ENCODE data around the gene SMC6.

DNA sequence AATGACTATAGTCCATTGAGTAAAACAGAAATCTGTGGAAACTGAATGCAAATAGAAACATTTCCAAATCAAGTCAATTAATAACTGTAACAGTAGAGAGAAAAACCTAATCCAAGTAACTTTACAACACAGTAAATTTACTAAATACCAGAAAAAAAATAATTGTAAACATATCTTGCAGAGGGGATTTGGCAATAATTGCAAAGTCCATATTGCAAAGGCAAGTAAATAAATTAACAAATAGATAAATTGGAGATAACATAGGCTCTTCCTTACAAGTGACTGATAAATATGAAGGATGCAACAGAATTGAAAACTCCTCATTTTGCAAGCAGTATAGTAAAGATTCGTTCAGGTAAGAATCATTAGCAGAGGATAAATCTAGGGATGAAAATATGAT is 65.0 kb downstream of the SMC6 start:
- TF ChIP-seq, protein P1, sequence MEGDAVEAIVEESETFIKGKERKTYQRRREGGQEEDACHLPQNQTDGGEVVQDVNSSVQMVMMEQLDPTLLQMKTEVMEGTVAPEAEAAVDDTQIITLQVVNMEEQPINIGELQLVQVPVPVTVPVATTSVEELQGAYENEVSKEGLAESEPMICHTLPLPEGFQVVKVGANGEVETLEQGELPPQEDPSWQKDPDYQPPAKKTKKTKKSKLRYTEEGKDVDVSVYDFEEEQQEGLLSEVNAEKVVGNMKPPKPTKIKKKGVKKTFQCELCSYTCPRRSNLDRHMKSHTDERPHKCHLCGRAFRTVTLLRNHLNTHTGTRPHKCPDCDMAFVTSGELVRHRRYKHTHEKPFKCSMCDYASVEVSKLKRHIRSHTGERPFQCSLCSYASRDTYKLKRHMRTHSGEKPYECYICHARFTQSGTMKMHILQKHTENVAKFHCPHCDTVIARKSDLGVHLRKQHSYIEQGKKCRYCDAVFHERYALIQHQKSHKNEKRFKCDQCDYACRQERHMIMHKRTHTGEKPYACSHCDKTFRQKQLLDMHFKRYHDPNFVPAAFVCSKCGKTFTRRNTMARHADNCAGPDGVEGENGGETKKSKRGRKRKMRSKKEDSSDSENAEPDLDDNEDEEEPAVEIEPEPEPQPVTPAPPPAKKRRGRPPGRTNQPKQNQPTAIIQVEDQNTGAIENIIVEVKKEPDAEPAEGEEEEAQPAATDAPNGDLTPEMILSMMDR (IDR thresholded peaks at IDR 0.05; ENCODE audit: poor library complexity, severe bottlenecking), result no peak
- no peak for TF ChIP-seq TAF1 (IDR thresholded peaks at IDR 0.05; ENCODE audit: low read depth)
- no peak for TF ChIP-seq MXI1 (conservative IDR thresholded peaks at IDR 0.05; ENCODE audit: poor library complexity, severe bottlenecking)
- no peak for TF ChIP-seq EZH2 (IDR thresholded peaks at IDR 0.05; ENCODE audit: borderline replicate concordance, insufficient read depth, low read length, poor library complexity, severe bottlenecking)

All from neural cell (in vitro differentiated cells).